Fibroblast of the conjunctiva (primary cell): ENCODE data around the gene ING3.
"Not testable (repeated sequence)": the region's sequence is repeated elsewhere in the genome, so short reads cannot be mapped to it uniquely, and the experiment has no call there.

Source experiments
- DNase-seq: peaks from one replicate; pipeline ENCODE4 v3.0.0-alpha.2; 2010; ENCODE audit warnings: low read depth

The ING3 gene

DNA sequence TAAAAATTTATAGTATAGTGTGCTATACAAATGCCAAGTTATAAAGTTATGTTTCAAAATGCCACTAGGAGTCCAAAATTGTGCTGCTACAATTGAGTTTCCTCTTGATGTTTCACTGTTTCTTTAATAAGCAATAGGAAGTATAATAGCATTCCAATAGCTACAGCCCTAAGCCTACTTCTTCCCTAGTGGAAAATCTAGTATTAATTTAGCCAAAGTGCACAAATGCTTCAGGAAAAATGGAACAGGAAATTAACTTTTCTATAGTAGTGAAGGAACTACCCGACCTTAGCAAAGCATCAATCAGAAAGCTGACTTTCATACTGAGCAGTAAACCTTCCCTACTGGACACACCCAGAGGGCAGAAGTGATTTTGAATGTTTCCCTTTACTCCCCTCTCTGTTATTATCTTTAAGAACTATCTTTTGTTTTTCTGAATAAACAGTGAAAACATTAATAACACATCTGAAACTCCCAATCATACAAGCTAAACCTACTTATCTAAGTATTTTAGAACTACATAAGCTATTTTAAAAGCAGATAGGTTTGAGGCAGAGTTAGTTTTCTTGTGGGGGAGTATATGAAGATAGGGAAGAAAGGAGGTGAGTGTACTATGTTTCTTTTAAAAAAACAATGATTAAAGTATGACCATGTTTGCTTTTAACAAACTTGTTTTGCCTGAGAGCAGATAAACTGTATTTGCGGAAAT is 51.6 kb downstream of the ING3 start:
- DNase-seq: no peak

- DNase-seq: no peak
These were observed 52.2 kb downstream of the ING3 start for GRCh38 chr7:121002757-121003200.

GRCh38 chr7:121003986-121004685 is 53.6 kb downstream of the ING3 start:
- DNase-seq: no peak

DNA sequence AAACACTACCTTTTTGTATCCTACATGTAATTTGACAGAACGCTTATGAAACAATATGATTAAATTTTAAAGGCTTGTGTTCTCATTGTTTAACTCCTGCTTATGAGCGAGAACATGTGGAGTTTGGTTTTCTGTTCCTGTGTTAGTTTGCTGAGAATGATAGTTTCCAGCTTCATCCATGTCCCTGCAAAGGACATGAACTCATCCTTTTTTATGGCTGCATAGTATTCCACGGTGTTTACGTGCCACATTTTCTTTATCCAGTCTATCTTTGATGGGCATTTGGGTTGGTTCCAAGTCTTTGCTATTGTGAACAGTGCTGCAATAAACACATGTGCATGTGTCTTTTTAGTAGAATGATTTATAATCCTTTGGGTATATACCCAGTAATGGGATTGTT is 54.5 kb downstream of the ING3 start:
- DNase-seq: not testable (repeated sequence)

- DNase-seq: no peak
These were observed 55.5 kb downstream of the ING3 start for GRCh38 chr7:121005996-121006584.

- no peak for DNase-seq
These were observed 56.2 kb downstream of the ING3 start for GRCh38 chr7:121006711-121007315.

DNA sequence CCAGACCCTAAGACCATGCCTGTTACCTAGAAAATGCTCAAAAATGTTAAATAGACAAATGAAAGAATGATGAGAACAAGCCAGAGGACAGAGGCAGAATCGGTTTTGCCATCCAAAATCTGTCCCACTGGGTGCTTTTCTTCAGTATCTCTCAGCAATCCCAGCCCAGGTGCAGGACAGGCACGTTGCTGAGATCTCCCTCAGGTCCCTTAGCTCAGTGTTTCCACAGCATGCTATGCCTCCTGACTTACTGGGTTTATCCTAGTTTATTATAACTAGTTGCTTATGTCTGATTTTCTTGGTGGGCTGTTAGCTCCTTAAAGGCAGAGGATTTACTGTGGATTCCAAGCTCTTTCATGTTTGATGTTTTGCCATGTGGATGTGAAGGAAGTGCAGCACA is 58.2 kb downstream of the ING3 start:
- DNase-seq: no peak

- DNase-seq: no peak
These were observed 60.8 kb downstream of the ING3 start for GRCh38 chr7:121011401-121011800.

DNA sequence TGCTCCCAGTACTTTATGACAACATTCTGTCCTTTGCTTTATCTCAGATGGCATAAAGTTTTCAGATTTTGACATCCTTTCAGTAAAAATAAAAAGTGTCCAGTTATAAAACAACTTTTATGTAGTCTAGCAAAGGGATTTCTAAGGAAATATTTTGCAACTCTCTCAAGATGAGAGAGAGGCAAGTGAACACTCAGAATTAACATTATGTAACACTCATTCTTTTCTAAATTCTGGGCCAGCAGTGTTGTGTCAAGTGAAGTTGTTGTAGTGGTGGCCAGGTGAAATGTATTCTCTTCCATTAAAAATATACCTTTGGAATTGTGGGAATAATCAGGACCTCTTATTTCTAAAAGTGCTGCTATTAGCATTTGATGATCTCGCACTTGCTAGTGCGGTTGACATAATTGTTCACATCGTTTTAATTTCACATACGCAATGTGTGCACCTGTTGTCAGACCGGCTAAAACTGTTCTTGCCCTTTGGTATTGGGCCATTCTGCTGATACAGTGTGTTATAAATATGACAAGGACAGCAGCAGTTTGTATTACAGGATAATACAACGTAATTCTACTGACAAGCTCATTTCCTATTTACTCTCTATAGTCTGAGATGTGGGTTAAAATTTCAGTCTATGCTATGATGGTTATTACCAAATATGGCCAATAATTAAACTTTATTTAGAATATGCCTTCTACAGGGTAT is 61.7 kb downstream of the ING3 start:
- DNase-seq: no peak

DNA sequence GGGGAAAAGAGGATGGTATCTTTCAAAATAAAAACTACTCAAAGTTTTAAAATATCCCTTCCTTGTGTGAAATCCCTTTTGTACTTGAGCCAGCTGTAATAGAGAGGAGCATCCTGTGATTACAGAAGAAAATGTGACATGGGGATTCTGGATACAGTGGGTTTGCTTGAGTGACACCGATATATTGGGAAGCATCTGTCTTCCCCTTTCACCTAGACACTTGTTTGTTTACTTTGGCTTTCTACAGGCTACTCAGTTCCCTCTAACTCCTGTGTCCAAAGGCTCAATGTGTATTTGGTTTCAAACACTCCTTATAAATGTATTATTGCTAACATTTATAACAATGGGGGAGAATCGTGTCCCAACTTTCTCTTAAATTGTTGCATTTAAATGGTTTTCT is 62.3 kb downstream of the ING3 start:
- no peak for DNase-seq

DNA sequence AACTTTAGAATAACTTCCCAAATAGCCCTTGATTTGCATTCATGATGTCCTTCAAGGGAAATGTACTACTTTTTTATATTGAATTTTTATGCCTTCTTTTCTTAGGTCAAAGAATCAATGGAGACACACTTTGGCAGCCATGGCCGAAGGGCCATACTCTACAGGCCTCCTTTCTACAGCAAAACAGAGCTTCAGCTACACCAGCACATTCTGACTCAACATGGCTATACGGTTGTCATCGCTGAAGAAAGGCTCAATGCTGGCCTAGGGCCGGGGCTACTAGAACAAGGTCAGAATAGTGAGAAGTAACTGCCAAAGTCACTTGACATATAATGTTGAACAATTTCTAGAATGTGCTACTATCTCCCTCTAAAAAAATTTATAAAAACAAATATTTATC is 65.0 kb downstream of the ING3 start:
- DNase-seq: no peak

- DNase-seq: no peak
These were observed 66.4 kb downstream of the ING3 start for GRCh38 chr7:121016966-121017365.

DNA sequence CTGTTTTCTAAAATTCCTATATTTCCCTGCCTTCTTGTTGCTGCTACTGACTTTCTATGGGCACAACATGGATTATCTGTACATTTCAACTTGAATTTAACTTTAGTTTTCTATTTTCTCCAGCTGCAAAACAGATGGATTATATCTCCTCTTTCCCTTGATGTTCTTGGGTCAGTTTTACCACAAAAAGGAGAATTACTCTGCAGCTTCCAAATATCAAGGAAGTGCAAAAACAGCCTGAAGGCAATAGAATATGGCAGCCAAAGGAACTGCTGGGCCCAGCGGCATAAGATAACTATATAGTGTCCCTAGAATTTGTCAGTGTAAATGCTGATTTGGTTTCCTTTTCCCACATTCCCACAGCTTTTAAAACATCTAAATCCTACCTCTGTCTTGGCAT is 67.0 kb downstream of the ING3 start:
- no peak for DNase-seq

DNA sequence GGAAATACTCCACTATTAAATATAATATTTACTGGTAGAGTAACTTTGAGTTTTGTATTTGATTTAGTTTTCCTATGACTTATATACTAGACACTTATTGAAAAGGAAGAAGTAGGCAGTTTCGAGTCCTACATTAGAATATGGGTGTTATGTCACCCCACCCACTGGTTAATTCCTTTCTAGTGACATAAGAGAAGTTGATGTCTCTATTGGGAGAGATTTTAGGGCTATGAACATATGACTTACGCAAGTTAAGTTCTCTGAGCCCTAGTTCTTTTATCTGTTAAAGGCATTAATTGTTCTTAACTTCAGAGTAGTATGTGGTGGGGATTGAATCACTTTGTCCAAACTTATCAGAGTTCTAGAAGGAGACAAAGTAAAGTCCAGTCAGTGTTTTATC is 68.4 kb downstream of the ING3 start:
- no peak for DNase-seq

GRCh38 chr7:121020249-121020988 is 69.8 kb downstream of the ING3 start:
- no peak for DNase-seq

- no peak for DNase-seq
These were observed 70.7 kb downstream of the ING3 start for GRCh38 chr7:121020989-121021969.

- DNase-seq: no peak
These were observed 72.6 kb downstream of the ING3 start for GRCh38 chr7:121023194-121023593.

DNA sequence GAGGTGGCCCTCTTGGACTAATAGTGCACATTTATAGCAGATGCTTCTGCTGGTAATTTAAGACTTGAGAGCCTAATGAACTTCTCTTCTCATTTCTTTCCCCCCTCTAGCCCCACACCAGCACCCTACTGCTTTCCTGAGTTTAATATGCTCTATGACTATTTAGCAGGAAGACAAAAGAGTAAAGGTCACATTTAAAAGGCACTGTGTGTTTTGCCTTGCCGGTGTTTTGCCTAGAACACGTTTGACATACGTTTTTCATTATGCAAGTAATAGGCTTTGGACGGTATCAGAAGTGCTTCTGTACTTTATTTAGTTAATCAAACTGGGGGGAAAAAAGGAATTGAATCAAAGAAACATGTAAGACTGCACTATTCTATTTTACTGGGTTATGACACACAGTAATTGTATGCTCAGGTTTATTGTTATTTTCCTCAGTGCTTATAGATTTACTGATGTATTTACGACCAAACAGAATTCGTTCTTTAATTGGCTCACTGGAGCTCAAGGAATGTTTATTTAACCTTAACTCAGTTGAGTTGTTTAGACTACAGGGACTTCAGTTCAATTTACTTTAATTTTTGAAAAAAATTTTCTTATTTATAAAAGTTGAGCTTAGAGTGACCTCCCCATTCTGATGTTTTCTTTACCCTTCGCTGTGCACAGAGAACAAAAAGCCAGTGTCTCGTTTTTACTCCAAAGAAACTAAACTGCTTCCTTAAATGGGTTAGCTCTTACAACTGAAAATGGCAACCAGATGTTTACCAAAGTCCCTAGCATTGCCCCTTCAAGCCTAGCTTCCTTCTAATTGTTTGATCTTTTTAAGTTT is 73.3 kb downstream of the ING3 start:
- DNase-seq: no peak

DNA sequence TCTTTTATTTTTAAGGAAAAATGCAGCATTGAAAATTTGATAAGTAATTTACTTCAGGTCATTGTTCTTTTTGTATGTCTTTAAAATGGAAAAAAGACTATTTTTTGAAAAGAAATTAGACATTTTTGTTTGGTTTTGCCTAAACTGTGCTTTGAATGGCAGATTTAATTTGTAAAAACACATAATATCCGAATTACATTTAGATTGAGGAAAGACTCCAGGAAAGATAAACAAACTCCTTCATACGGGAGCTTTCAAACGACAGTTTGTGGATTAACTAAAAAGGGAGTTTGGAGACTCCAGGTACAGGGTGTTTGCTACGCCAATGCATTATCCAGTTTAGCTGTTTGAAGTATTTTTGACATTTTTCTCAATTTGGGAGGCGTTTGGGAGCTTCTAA is 74.0 kb downstream of the ING3 start:
- no peak for DNase-seq

DNA sequence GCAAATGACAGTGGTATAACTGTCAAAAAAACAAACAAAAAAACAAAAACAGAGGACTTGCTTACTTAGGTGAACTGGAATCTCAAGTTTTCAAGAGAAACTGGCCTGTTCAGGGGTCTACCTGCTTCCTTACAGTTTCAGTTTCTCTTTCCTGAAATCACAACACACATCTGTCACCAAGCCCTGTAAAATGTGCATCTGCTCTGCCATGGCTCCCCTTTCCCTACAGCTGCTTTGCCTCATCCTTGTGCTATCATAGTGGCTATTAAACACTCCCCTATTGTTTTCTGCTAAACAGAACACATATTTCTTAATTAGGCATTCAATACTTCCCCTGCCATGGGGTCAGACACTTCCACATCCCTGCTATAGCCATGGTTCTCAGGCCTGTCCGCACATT is 75.6 kb downstream of the ING3 start:
- no peak for DNase-seq
